Measurements from ENCODE around the gene OR11H12.
"Not testable (repeated sequence)": the region's sequence is repeated elsewhere in the genome, so short reads cannot be mapped to it uniquely, and the experiment has no call there.

Gene OR11H12, protein sequence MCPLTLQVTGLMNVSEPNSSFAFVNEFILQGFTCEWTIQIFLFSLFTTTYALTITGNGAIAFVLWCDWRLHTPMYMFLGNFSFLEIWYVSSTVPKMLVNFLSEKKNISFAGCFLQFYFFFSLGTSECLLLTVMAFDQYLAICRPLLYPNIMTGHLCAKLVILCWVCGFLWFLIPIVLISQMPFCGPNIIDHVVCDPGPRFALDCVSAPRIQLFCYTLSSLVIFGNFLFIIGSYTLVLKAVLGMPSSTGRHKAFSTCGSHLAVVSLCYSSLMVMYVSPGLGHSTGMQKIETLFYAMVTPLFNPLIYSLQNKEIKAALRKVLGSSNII

DNA sequence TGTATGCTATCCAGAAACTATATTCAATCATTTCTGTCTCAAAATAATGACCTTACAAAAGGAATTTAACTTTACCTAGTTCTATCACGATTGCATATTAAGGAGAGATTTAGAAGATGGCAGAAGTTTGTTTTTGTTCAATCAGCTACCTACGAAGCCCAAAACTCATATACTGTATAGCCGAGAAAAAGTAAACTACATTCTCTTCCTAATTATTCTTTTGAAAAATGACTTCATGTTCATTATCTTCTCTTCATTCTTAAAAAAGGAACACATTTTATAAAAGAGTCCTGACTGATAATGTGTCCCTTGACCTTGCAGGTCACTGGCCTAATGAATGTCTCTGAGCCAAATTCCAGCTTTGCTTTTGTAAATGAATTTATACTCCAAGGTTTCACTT lies at the start of gene OR11H12:
TSS of gene OR11H12 (plus strand) at position 301 of the 400 bp plus-strand sequence. CDS start at position 301, 0 bp downstream.
- DNase-seq (ENCODE audit: low read depth) = not testable (repeated sequence)

DNA sequence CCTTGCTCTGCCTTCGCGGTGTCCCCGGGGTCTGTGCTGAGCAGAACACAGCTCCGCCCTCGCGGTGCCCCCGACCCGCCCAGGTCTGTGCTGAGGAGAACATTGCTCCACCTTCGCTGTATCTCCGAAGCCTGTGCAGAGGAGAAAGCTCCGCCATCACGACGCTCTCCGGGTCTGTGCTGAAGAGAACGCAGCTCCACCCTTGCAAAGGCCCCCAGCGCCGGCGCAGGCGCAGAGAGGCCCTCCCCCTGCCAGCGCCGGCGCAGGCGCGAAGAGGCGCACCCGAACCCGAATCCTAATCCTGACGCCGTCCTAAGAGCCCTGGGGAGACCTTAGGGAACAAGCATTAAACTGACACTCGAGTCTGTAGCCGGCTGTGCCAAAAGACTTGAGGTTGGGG lies 18.0 kb upstream of the OR11H12 start:
- not testable (repeated sequence) for DNase-seq (ENCODE audit: low read depth)

DNA sequence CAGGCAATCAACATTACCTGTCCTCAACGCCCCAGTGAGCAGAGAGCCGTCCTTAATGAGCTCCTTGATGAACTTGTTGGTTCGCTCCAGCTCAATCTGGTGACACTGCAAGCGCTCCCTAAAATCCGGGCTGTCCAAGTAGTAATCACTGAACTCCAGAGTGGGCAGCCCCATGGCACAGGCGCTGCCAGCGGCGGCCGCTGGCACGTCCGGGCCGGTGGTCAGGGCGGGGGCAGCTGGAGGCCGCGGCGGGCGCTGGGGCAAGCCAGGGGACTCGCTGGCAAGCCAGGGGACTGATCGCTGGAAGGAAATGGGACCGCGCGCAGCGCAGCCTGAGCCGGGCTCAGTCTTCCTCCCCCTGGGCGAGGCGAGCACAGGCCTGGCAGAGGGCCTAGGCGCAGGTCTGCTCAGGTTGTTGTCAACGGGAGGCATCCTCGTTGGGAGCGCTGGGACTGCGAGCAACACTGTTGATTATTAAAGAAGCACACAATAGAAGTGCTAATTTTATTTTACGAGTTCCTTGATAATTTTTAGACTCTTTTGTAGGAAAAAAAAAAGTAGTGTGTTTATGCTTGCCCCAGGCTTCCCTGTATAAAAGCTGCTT lies 25.8 kb downstream of the OR11H12 start:
- DNase-seq (ENCODE audit: low read depth) = not testable (repeated sequence)

DNA sequence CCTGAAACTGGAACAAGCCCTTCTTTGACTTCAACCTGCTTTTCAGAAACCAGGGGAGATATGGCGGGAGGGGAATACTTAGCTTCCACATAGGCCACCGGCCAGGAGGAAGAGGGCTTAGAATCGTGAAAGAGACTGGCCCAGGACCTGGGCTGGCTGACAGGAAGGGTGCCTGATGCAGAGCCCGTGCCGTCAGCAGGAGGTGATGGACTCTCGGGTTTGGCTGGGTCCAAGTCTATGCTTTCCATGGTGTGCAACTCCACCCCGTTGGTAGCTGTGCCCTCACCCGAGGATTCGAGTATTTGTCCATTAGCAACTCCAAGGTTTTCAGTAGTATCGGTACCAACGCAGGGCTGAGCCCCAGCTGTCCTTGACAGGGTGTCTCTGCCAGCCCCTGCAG lies 35.1 kb downstream of the OR11H12 start:
- not testable (repeated sequence) for DNase-seq (ENCODE audit: low read depth)

- DNase-seq (ENCODE audit: low read depth) = not testable (repeated sequence)
Measured at GRCh38 chr14:18638032-18638431, 37.1 kb downstream of the OR11H12 start.

- DNase-seq (ENCODE audit: low read depth) = not testable (repeated sequence)
Measured at GRCh38 chr14:18638785-18639184, 37.9 kb downstream of the OR11H12 start.

- DNase-seq (ENCODE audit: low read depth) = not testable (repeated sequence)
Measured at GRCh38 chr14:18646075-18646730, 45.3 kb downstream of the OR11H12 start.
